Activated CD4-positive, CD25-positive, alpha-beta regulatory T cell treated with anti-CD3 and anti-CD28 coated beads, Interleukin-2, amount 50 U/mL, for 24 hours (primary cell): ENCODE results near the gene RNF130.
A peak's percentile ranks its signal among the peaks of the same experiment; 100 is the strongest.

Experiments
- ATAC-seq, 2 donors: fragments of 150-1000 bp; cut with Tn5 transposase; one replicate each; pipeline ENCODE4 v1.10.0; 2021; ENCODE audit warnings: mild to moderate bottlenecking in 1 of 2, moderate library complexity in 1 of 2

RNF130 gene

GRCh38 chr5:180084638-180085561, 13.3 kb upstream of the RNF130 start:
- no peak for ATAC-seq

- ATAC-seq = no peak
Observed at GRCh38 chr5:180083529-180084060, 12.0 kb upstream of the RNF130 start.

- ATAC-seq = no peak
Observed at GRCh38 chr5:180082633-180083420, 11.3 kb upstream of the RNF130 start.

GRCh38 chr5:180081481-180081880, 9.9 kb upstream of the RNF130 start:
- no peak for ATAC-seq

GRCh38 chr5:180080486-180081280, 9.1 kb upstream of the RNF130 start:
- ATAC-seq = peak in 1 of 2 donors; percentile 48

- no peak for ATAC-seq
Observed at GRCh38 chr5:180079702-180080466, 8.3 kb upstream of the RNF130 start.

- no peak for ATAC-seq
Observed at GRCh38 chr5:180078348-180078747, 6.8 kb upstream of the RNF130 start.

- no peak for ATAC-seq
Observed at GRCh38 chr5:180077594-180078284, 6.2 kb upstream of the RNF130 start.

GRCh38 chr5:180075703-180076102, 4.1 kb upstream of the RNF130 start:
- ATAC-seq = no peak

- ATAC-seq = no peak
Observed at GRCh38 chr5:180074462-180074861, 2.9 kb upstream of the RNF130 start.

GRCh38 chr5:180072556-180072955, 997 bp upstream of the RNF130 start:
- no peak for ATAC-seq

GRCh38 chr5:180072256-180072548, 643 bp upstream of the RNF130 start:
- no peak for ATAC-seq

- ATAC-seq = peak in 1 of 2 donors; percentile 19
Observed at GRCh38 chr5:180070756-180071530, 616 bp downstream of the RNF130 start.

- ATAC-seq = no peak
Observed at GRCh38 chr5:180069589-180070247, 1.8 kb downstream of the RNF130 start.

- no peak for ATAC-seq
Observed at GRCh38 chr5:180068519-180069090, 3.0 kb downstream of the RNF130 start.

GRCh38 chr5:180067986-180068385, 3.6 kb downstream of the RNF130 start:
- no peak for ATAC-seq

- ATAC-seq = no peak
Observed at GRCh38 chr5:180060192-180060591, 11.4 kb downstream of the RNF130 start.

- no peak for ATAC-seq
Observed at GRCh38 chr5:180059326-180059725, 12.2 kb downstream of the RNF130 start.

- ATAC-seq = no peak
Observed at GRCh38 chr5:180056153-180056552, 15.4 kb downstream of the RNF130 start.

- no peak for ATAC-seq
Observed at GRCh38 chr5:180054226-180054625, 17.3 kb downstream of the RNF130 start.
